LNCAP (cell line): ENCODE measurements around the gene MYOCD.

Experiments used
- CTCF ChIP-seq: fragments of 450-650 bp; IDR thresholded peaks from 2 replicates; pipeline ENCODE4 v1.5.1; 2017; ENCODE audit warnings: mild to moderate bottlenecking

The MYOCD gene

DNA sequence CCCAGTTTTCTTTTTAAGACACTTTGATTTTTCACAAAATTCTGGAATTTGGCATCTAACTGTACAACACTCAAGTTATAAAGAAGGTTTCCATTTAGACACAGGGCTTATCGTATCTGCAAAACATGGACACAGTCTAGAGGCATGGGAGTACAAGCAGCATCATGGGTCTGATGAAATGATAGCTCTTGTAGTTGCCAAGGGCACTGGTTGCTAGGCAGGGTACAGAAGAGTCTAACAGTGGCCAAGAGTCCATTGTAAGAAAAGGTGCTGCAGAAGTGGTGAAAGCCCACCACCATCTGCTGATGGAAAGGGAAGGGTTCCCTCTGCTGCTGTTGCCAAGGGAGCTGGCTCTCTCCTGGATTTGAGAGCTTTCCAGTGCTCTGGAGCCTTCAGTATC, 20.8 kb downstream of the MYOCD start:
- no peak for TF ChIP-seq CTCF

DNA sequence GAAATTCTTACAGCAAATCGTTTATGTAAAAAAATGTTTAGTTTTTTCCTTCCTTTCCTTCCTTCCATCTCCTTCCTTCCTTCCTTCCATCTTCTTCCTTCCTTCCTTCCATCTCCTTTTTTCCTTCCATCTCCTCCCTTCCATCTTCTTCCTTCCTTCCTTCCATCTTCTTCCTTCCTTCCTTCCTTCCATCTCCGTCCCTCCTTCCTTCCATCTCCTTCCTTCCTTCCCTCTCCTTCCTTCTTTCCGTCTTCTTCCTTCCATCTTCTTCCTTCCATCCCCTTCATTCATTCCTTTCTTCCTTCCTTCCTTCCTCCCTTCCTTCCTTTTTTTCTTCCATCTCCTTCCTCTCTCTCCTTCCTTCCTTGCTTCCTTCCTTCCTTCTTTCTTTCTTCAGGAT, 22.7 kb downstream of the MYOCD start:
- TF ChIP-seq CTCF = no peak

DNA sequence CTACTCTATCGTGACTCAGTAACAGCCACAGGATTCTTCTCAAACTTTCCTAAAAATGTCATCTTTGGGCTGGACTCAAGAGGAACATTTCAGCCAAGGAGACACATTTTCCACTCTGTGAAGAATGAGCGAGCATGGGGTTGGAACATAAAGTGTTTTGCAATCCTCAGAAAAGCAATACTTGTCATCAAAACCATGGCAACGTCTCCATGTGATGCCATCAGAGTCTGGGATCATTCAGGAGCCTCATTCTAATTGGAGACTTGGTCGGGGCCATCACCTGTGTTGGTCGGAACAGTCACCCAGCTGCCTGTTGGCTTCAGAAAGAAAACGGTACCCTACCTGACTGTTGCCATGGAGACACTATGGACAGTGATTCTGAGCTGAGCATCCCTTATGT, 25.5 kb downstream of the MYOCD start:
- no peak for TF ChIP-seq CTCF

DNA sequence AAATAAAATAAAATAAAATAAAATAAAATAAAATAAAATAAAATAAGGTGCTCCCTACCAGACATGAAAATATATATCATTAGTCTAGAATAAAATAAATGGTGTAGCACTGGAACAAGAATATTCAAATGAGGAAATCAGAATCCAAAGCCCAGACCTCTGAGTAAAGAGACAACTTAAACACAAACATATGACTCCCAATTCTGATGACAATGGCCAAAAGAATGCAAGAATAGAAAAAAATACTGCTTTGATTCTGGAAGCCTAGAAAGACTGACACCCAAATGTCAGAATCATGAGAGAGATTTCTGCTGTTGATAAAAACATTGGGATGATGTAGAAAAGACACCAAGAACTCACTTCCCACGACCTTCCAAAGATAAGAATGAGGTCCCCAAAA, 27.9 kb downstream of the MYOCD start:
- no peak for TF ChIP-seq CTCF

- no peak for TF ChIP-seq CTCF
Measured at GRCh38 chr17:12706070-12706469, 40.4 kb downstream of the MYOCD start.

GRCh38 chr17:12709063-12709462, 43.4 kb downstream of the MYOCD start:
- no peak for TF ChIP-seq CTCF

GRCh38 chr17:12712415-12712814, 46.7 kb downstream of the MYOCD start:
- TF ChIP-seq CTCF = no peak

- TF ChIP-seq CTCF = no peak
Measured at GRCh38 chr17:12712941-12713340, 47.3 kb downstream of the MYOCD start.
